Cardiac muscle cell (in vitro differentiated cells and primary cell): ENCODE measurements around the gene TNC. TPM values are rescaled to one million over a fixed set of nuclear protein-coding genes. Genes with fewer than 3 reads are reported as not detected.

Experiments
- DNase-seq, 2 donors: peaks; one replicate each; pipeline versions ENCODE4 v3.0.0 to v3.0.0-alpha.2; 2010 to 2017; ENCODE audit warnings: low read depth in 1 of 2, low spot score in 1 of 2
- H3K27ac ChIP-seq: fragments of 200-600 bp; sonication (generic); 2 replicates; pipeline ENCODE4 v1.5.1; 2016
- H3K27me3 ChIP-seq: fragments of 200-600 bp; sonication (generic); 2 replicates; pipeline ENCODE4 v1.6.0; 2016; ENCODE audit warnings: control low read depth
- H3K36me3 ChIP-seq: fragments of 200-600 bp; sonication (generic); 2 replicates; pipeline ENCODE4 v1.5.1; 2016; ENCODE audit warnings: control low read depth
- H3K4me1 ChIP-seq: fragments of 200-600 bp; sonication (generic); 2 replicates; pipeline ENCODE4 v1.8.1; 2017; ENCODE audit warnings: low read depth, mild to moderate bottlenecking, mixed run types
- H3K4me3 ChIP-seq: fragments of 200-600 bp; sonication (generic); 2 replicates; pipeline ENCODE4 v1.5.1; 2016; ENCODE audit warnings: mild to moderate bottlenecking
- H3K9me3 ChIP-seq: fragments of 200-600 bp; sonication (generic); 2 replicates; pipeline ENCODE4 v1.5.1; 2017; ENCODE audit warnings: low read depth, mild to moderate bottlenecking, control low read depth
- CTCF ChIP-seq: IDR thresholded peaks from 2 replicates; pipeline ENCODE4 v1.5.1; 2012; ENCODE audit warnings: low read depth, mild to moderate bottlenecking, low read length
- polyA plus RNA-seq: library from polyadenylated mRNA; unstranded; fragments of >200 nt; fragmentation: Nextera tagmentation; extraction: Ambion mirVana; gene quantifications from 2 replicates; pipeline ENCODE4 v1.2.1, GENCODE V29; 2016
- total RNA-seq: library from RNA; depleted of rRNA; stranded (reverse); fragments of >200 nt; gene quantifications from 2 replicates; pipeline ENCODE4 v1.2.3, GENCODE V29; 2016

Gene TNC
- total and polyA plus RNA-seq, 2 experiments from 2014 or later, result 23.9 to 29.7 TPM

- Histone ChIP-seq H3K27me3 (no peaks in the 10 kb centered on the region), H3K9me3 (no peaks in the 10 kb centered on the region), H3K4me1 (no peaks in the 10 kb centered on the region), H3K4me3 (no peak overlapping the region), H3K36me3 (no peaks in the 10 kb centered on the region), H3K27ac (no peak overlapping the region)
- no peak for DNase-seq
- no peak for TF ChIP-seq CTCF
Measured at GRCh38 chr9:115116421-115117284, 1.3 kb downstream of the TNC start.

GRCh38 chr9:115115924-115116323, 2.0 kb downstream of the TNC start:
- H3K27ac ChIP-seq, result no peak overlapping the region
- DNase-seq, result no peak
- no peaks in the 10 kb centered on the region for H3K36me3 ChIP-seq
- H3K4me3 ChIP-seq, result no peak overlapping the region
- H3K4me1 ChIP-seq, result no peaks in the 10 kb centered on the region
- H3K27me3 ChIP-seq, result no peaks in the 10 kb centered on the region
- no peak for TF ChIP-seq CTCF
- H3K9me3 ChIP-seq, result no peaks in the 10 kb centered on the region

- Histone ChIP-seq H3K9me3 (no peaks in the 10 kb centered on the region), H3K27ac (no peak overlapping the region), H3K36me3 (no peaks in the 10 kb centered on the region), H3K27me3 (no peaks in the 10 kb centered on the region), H3K4me1 (no peaks in the 10 kb centered on the region), H3K4me3 (no peak overlapping the region)
- no peak for DNase-seq
- no peak for TF ChIP-seq CTCF
Measured at GRCh38 chr9:115115117-115115880, 2.7 kb downstream of the TNC start.

GRCh38 chr9:115114546-115114945, 3.4 kb downstream of the TNC start:
- no peaks in the 10 kb centered on the region for H3K27me3 ChIP-seq
- H3K36me3 ChIP-seq, result no peaks in the 10 kb centered on the region
- no peaks in the 10 kb centered on the region for H3K9me3 ChIP-seq
- TF ChIP-seq CTCF, result no peak
- H3K4me3 ChIP-seq, result no peak overlapping the region
- H3K4me1 ChIP-seq, result no peaks in the 10 kb centered on the region
- DNase-seq, result no peak
- no peak overlapping the region for H3K27ac ChIP-seq

GRCh38 chr9:115114084-115114483, 3.9 kb downstream of the TNC start:
- Histone ChIP-seq H3K36me3 (no peaks in the 10 kb centered on the region), H3K4me3 (no peak overlapping the region), H3K9me3 (no peaks in the 10 kb centered on the region), H3K27ac (no peak overlapping the region), H3K27me3 (no peaks in the 10 kb centered on the region), H3K4me1 (no peaks in the 10 kb centered on the region)
- DNase-seq, result no peak
- TF ChIP-seq CTCF, result no peak
